Parathyroid adenoma (tissue), 2 donors: ENCODE data around the gene DCHS1.

ENCODE experiments used
- H2AFZ ChIP-seq: fragments of 300-600 bp; sonication (generic); one replicate; pipeline ENCODE4 v1.7.0; 2017; ENCODE audit warnings: antibody characterized with exemption, mild to moderate bottlenecking
- H3K27ac ChIP-seq: fragments of 300-600 bp; sonication (generic); one replicate; pipeline ENCODE4 v1.7.0; 2017
- H3K27me3 ChIP-seq: fragments of 300-600 bp; sonication (generic); one replicate; pipeline ENCODE4 v1.7.0; 2017; ENCODE audit warnings: low read length; ENCODE audit not compliant: control insufficient read depth, insufficient read depth
- H3K36me3 ChIP-seq: fragments of 300-600 bp; sonication (generic); one replicate; pipeline ENCODE4 v1.7.0; 2017; ENCODE audit warnings: low read length; ENCODE audit not compliant: control insufficient read depth, insufficient read depth
- H3K4me1 ChIP-seq: fragments of 300-600 bp; sonication (generic); one replicate; pipeline ENCODE4 v1.7.0; 2017; ENCODE audit warnings: control low read depth
- H3K4me2 ChIP-seq: fragments of 300-600 bp; sonication (generic); one replicate; pipeline ENCODE4 v1.7.0; 2017; ENCODE audit warnings: low read length
- H3K4me3 ChIP-seq: fragments of 300-600 bp; sonication (generic); one replicate; pipeline ENCODE4 v1.7.0; 2017; ENCODE audit warnings: low read depth, low read length
- H3K79me2 ChIP-seq: fragments of 300-600 bp; sonication (generic); one replicate; pipeline ENCODE4 v1.7.0; 2017; ENCODE audit warnings: control low read depth
- H3K9ac ChIP-seq: fragments of 300-600 bp; sonication (generic); one replicate; pipeline ENCODE4 v1.7.0; 2017; ENCODE audit warnings: mild to moderate bottlenecking
- H3K9me3 ChIP-seq: fragments of 300-600 bp; sonication (generic); one replicate; pipeline ENCODE4 v1.7.0; 2017; ENCODE audit warnings: low read length; ENCODE audit not compliant: control insufficient read depth
- TF ChIP-seq, protein P1 (sequence below): fragments of 300-600 bp; sonication (generic); IDR thresholded peaks from one replicate; pipeline ENCODE4 v1.7.0; 2017; ENCODE audit warnings: antibody characterized with exemption, mild to moderate bottlenecking
- donor health status: primary hyperparathyroidism.

The DCHS1 gene

DNA sequence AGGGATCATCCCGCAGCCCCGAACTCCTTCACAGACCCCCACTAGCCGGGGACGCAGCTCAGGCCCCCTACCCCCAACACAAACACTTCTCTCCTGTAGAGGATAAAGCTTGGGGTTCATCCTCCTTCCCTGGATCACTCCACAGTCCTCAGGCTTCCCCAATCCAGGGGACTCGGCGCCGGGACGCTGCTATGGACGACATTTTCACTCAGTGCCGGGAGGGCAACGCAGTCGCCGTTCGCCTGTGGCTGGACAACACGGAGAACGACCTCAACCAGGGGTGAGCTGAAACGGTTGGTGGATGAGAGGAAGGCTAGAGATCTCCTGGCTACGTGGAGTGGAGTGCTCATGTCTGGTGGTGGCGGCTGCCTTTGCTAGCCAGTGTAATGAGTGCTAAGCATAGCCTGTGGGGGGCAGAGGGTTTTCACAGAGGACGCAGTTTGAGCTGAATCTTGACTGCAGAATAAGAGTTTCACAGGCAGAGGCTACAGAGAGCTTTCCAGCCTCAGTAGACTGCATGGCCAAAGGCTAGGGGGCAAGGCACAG is 51.5 kb downstream of the DCHS1 start:
- Histone ChIP-seq H3K4me3 (peak overlapping the region; percentile 90), H3K9me3 (no peaks in the 10 kb centered on the region), H2AFZ (peak overlapping the region; percentile 83), H3K27ac (peak overlapping the region; percentile 85), H3K79me2 (peaks cover 20% of the 10 kb centered on the region), H3K4me1 (peaks cover 10% of the 10 kb centered on the region), H3K4me2 (peak overlapping the region; percentile 79), H3K27me3 (no peaks in the 10 kb centered on the region), H3K36me3 (no peaks in the 10 kb centered on the region), H3K9ac (peak overlapping the region; percentile 76)
- TF ChIP-seq, protein P1, sequence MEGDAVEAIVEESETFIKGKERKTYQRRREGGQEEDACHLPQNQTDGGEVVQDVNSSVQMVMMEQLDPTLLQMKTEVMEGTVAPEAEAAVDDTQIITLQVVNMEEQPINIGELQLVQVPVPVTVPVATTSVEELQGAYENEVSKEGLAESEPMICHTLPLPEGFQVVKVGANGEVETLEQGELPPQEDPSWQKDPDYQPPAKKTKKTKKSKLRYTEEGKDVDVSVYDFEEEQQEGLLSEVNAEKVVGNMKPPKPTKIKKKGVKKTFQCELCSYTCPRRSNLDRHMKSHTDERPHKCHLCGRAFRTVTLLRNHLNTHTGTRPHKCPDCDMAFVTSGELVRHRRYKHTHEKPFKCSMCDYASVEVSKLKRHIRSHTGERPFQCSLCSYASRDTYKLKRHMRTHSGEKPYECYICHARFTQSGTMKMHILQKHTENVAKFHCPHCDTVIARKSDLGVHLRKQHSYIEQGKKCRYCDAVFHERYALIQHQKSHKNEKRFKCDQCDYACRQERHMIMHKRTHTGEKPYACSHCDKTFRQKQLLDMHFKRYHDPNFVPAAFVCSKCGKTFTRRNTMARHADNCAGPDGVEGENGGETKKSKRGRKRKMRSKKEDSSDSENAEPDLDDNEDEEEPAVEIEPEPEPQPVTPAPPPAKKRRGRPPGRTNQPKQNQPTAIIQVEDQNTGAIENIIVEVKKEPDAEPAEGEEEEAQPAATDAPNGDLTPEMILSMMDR: no peak

- H2AFZ ChIP-seq: peak within 1 kb of the TSS; percentile 85
- peaks cover 20% of the 10 kb centered on the region for H3K79me2 ChIP-seq
- peak within 1 kb of the TSS; percentile 90 for H3K4me3 ChIP-seq
- H3K9me3 ChIP-seq: no peaks in the 10 kb centered on the region
- peak within 1 kb of the TSS; percentile 76 for H3K9ac ChIP-seq
- H3K36me3 ChIP-seq: no peaks in the 10 kb centered on the region
- peak within 1 kb of the TSS; percentile 79 for H3K4me2 ChIP-seq
- peaks cover 10% of the 10 kb centered on the region for H3K4me1 ChIP-seq
- H3K27ac ChIP-seq: peak within 1 kb of the TSS; percentile 85
- H3K27me3 ChIP-seq: no peaks in the 10 kb centered on the region
- TF ChIP-seq, protein P1: no peak
Measured at GRCh38 chr11:6603287-6604080, 52.1 kb downstream of the DCHS1 start, which contains the start of the genes ILK and RRP8. Gene ILK, plus strand, starts transcription at chr11:6603774. Its CDS starts 498 bp downstream, at chr11:6604272. Gene RRP8, minus strand, starts transcription at chr11:6603616. Its CDS starts 114 bp downstream, at chr11:6603502.

GRCh38 chr11:6602096-6602940 is 53.3 kb downstream of the DCHS1 start:
- H3K36me3 ChIP-seq: no peaks in the 10 kb centered on the region
- no peak overlapping the region for H2AFZ ChIP-seq
- peak overlapping the region; percentile 70 for H3K4me2 ChIP-seq
- H3K9me3 ChIP-seq: no peaks in the 10 kb centered on the region
- peak overlapping the region; percentile 90 for H3K4me3 ChIP-seq
- H3K4me1 ChIP-seq: peaks cover 10% of the 10 kb centered on the region
- TF ChIP-seq, protein P1: no peak
- H3K79me2 ChIP-seq: peaks cover 18% of the 10 kb centered on the region
- no peaks in the 10 kb centered on the region for H3K27me3 ChIP-seq
- no peak overlapping the region for H3K9ac ChIP-seq
- H3K27ac ChIP-seq: peak overlapping the region; percentile 85

DNA sequence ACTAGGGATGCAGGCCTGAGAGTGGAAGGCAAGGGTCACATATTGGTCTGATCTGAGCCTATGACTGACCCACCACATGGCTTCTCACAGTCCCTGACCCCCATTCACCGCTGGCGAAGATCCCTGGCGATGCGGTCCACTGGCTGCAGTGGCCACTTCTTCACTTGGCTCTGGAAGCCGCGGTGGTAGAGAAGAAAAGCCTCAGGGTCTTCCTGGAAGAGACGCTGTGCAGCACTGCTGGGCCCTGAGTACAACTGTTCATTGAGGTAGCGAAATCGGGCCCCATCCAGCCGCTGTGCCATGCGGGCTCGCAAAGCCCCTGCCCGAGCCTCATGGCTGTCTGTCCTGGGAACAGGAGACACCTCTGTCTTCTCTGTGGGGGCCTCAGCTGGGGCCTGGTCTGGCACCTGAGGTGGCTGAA is 54.6 kb downstream of the DCHS1 start:
- Histone ChIP-seq H3K4me1 (peaks cover 8% of the 10 kb centered on the region), H3K27me3 (no peaks in the 10 kb centered on the region), H3K27ac (no peak overlapping the region), H3K9me3 (no peaks in the 10 kb centered on the region), H3K36me3 (no peaks in the 10 kb centered on the region), H3K4me2 (no peak overlapping the region), H3K4me3 (no peak overlapping the region), H3K79me2 (peaks cover 14% of the 10 kb centered on the region), H3K9ac (no peak overlapping the region), H2AFZ (no peak overlapping the region)
- TF ChIP-seq, protein P1: no peak
